RPMI8226 (cell line): ENCODE results near the gene NTN1.
"Not testable (repeated sequence)": the region's sequence is repeated elsewhere in the genome, so short reads cannot be mapped to it uniquely, and the experiment has no call there.

Source experiments
- DNase-seq: peaks from one replicate; pipeline ENCODE4 v3.0.0-alpha.2; 2015

NTN1 gene

DNA sequence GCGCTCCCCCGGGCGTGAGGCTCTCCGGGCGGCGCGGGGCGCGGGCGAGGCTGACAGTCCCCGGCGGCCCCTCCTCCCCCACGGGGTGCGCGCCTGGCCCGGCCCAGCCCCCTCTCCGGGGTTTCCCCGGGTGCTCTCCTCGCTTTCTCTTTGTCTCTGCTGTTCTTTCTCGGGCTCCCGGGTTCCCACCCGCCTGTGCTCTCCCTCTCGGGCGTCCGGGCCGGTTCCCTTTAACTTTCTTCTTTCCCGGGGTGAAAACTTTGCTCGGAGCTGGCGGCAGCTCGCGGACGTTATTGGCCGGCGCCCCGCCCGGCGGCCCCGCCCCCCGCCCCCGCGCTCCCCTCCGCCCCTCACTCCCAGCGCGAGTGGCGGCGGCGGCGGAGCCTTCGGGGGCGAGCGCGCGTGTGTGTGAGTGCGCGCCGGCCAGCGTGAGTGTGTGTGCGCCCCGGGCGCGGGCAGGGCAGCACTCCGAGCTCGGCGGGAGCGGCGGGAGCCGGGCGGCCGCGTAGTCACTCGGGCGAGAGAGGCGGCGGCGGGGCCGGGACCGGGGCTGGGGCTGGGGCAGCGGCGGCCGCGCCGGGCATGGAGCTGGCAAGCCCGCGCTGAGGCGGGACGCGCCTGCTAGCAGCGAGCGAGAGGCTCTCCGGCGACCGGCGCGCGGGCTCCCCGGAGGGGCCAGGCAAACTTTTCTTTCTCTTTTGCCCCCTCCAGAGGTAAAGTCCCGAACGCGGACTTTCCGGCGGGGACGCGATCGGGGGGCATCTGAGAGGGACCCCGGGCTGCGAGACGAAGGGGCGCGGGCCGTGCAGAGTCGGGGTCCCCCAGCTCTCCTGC lies at the start of gene NTN1:
NTN1 (plus strand) TSS at position 353 of the 834 bp plus-strand sequence. CDS start 864 bp downstream, outside the sequence.
- peak; percentile 41 for DNase-seq

GRCh38 chr17:8975091-8975725 lies 46.1 kb upstream of the NTN1 start:
- DNase-seq = no peak

DNA sequence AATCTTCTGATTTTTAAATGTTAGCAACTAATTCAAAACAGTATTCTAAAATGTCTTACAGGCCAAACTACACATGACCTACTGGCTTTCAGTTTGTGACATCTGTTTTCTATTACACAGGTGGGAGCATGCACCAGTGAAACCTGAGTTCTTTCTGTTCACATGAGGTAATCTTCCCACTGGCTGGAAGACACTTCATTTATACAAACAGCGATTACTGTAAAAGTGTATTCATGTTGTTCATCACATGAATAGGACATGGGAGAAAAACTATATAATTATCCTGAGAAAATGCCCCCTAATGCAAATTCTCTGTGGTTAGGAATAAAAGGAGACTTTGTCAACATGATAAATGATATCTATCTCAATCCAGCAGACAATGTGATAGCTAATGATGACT lies 44.7 kb upstream of the NTN1 start:
- no peak for DNase-seq

DNA sequence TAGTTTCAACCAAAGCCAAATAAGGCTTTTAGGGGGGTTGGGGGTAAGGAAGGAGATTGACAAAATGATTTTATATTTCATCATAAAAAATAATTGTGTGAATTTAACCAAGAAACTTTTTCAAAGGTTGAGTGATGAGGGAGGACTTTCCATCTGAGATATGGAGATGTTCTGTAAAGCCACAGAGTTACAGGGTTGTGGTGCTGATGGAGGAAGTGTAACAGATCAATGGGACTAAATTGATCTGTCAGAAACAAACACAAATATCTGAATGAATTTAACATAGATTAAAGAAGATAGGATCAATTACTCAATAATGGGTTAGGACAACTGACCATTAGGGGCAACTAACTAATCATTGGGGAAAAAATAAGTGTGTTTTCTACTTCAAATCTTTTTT lies 41.6 kb upstream of the NTN1 start:
- DNase-seq = no peak

DNA sequence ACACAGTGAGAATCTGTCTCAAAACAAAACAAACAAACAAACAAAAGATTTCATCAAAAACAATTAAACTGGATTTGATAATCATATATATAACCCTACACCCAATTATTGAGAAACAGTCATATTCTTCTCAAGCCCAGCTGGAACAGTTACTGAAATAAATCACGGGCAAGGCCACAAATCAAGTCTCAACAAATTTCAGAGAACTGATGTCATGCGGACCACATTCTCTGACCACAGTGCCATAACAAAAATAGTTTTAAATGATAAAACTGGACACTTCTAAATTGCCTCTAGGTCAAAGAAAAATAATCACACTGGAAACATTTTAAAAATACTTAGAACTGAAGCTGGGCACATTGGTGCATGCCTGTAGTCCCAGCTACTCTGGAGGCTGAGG lies 39.9 kb upstream of the NTN1 start:
- DNase-seq = no peak

DNA sequence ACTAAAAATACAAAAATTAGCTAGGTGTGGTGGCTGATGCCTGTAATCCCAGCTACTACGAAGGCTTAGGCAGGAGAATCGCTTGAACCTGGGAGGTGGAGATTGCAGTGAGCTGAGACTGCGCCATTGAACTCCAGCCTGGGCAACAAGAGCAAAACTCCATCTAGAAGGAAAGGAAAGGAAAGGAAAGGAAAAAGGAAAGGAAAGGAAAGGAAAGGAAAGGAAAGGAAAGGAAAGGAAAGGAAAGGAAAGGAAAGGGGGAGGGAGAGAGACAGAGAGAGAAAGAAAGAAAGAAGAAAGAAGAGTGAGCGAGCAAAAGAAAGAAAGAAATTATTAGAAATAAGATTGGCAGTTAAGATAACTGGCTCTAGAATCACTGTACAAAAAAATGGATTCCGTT lies 37.1 kb upstream of the NTN1 start:
- DNase-seq = not testable (repeated sequence)

DNA sequence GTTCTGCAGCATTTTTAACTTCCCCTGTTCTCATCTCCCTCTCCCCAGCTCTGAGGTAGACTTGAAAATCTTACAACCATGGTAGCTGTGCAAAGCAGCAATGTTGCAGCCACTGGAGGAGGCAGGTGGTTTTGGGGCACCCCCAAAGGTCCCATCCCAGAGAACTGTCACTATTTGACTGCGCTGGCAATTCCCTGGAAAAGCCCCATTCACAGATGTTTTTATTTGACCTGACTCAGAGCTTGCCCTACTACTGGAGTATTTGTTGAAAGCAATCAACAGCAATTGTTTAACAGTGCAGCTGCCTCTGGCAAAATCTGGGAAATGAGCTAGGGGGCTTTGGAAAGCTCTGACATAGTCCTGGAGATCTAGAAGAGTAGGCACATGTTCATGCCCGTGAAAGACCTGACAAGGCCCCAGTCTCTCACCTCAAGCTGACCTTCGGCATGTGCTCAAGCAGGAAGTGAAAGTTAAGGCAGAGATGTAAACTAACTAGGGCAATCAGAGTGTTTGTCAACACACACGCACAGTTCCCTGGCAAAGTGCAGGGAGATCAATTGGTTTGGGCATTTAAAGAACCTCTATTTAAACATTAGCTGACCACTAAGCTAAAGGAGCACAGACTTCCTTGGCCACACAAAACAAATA lies 36.1 kb upstream of the NTN1 start:
- DNase-seq = peak; percentile 44

DNA sequence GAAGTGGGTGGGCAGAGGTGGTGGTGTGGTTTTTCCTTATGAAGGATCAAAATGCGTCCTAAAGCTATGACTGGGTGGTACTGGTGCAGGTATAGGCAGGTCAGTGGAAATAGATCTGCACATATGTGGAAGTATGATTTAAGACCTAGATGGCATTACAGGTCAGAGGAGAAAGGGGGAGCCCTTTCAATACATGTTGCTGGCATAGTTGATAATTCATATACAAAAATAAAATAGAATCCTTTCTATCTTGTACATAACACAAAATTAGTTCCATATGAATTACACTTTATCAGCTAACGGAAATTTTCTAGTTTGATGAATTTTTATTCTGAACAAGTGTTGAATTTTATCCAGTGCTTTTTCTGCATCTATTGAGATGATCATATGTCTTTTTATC lies 35.0 kb upstream of the NTN1 start:
- no peak for DNase-seq

DNA sequence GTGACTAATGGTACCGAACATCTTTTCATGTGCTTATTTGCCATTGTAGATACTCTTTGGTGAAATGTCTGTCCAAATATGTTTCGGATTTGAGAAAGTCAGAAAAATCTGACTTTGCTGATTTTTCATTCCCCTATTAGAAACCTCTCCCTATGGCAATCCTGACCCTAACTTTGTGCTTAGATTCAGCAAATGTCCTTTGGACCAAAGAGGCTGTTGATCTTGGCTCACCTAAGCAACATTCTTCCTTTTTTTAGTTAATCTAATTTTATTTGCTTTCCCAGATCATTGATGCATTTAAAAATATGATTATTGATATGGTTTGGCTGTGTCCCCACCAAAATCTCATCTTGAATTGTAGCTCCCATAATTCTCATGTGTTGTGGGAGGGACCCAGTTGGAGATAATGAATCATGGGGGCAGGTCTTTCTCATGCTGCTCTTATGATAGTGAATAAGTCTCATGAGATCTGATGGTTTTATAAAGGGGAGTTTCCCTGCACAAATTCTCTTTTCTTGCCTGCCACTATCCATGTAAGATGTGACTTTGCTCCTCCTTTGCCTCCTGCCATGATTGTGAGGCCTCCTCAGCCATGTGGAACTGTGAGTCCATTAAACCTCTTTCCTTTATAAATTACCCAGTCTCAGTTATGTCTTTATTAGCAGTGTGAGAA lies 32.9 kb upstream of the NTN1 start:
- not testable (repeated sequence) for DNase-seq

DNA sequence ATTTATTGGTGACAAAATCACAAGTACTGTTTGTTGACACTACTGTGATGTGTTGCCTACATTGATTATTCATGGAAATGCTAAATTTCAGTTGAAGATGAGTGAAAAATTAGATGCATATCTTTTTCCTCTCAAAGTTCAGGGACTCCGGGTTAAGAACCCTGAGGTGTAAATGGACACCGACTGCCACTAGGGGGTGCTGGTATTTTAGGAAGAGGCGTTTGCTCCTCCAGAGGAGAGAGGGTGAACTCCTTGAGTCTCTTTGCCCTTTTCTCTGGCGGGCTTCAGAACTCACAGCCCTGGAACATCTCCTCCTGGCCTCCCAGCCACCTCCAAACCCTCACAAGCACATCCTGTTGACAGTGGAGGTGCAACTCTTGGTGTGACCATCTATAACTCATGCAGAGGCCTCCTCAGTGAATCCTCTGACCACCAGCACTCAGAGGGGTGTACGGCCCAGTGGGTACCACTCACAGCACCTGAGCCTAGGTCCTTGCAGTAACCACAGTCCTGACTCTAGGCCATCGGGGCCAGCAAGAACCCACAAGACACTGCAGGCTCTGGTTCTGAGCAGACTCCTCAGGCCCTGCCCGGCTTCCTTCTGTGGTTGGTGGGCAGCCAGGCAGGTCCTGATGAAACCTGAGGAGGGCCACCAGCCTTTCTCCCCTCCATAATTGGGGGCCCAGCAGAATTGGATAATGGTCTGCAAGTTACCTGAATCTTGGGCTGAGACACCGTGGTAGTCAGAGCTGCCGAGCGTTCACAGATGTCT lies 29.6 kb upstream of the NTN1 start:
- peak; percentile 61 for DNase-seq

DNA sequence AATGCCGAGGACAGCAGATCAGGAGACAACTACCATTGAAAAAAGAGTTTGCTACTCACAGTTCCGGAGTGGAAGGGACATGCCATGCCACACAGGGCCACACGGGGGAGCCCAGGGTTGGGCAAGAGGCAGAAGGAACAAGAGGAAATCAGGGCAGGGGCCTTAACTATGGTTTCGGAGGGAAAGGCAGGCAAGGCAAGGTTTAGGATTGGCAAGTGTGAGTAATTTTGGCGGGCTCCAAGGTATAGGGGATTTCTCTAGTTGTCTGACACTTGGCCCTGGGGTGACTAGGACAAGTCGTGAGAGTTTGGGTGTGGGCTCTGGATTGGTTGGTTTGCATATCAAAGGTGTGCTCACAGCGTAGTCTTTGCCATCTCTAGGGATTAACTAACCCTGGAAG lies 27.0 kb upstream of the NTN1 start:
- DNase-seq = peak; percentile 49

DNA sequence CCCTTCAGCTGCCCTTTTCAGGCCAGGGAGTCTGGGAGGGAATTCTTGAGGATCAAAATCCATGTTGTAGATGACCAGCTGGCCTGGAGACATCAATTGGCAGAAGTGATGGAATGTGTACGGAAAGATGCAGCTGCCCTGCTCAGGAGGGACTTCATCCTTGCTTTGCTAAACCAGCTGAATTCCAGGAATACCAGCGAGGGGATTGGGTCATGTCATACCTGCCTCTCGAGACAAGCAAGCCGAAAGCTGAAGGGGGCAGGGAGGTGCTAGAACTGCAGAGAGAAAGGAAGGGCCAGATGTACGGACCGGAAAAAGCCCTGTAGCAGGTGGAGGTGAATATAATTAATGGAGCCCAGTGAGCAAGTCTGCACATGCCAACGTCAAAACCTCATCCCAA lies 25.6 kb upstream of the NTN1 start:
- DNase-seq = no peak

- DNase-seq = peak; percentile 66
These were observed 23.2 kb upstream of the NTN1 start for GRCh38 chr17:8997994-8998628.

DNA sequence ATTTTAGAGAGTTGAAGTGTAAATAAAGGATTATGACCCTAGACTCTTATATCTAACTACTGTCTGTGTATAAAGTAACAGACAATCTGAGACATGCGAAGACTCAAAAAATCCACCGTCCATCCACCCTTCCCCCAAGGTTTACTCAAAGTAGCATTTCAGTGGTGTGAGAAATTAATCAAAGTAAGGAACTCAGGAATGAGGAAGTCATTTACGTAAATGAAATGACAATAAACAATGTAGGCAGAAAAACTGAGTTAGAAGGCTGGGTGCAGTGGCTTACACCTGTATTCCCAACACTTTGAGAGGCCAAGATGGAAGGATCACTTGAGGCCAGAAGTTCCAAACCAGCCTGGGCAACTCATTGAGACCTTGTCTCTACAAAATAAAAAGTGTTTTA lies 19.8 kb upstream of the NTN1 start:
- no peak for DNase-seq

DNA sequence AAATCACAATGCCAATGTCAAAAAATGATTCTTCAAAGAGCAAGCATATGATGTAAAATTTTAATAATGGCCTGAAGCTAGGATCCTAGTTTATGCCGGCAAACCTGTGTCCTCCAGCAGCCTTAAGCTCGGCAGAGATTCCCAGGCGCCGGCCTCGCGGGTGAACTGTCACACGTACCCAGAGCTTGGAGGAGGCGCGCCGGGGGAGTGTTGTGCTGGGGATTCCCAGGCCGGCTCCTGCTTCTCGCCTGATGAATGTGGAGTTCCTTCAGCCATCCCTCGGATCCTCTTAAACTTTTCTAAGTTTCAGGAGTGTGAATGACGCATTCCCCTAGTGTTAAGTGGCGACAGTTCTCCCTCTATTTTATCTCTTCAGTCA lies 19.1 kb upstream of the NTN1 start:
- DNase-seq = no peak

- DNase-seq = peak; percentile 37
These were observed 18.5 kb upstream of the NTN1 start for GRCh38 chr17:9002606-9003354.

DNA sequence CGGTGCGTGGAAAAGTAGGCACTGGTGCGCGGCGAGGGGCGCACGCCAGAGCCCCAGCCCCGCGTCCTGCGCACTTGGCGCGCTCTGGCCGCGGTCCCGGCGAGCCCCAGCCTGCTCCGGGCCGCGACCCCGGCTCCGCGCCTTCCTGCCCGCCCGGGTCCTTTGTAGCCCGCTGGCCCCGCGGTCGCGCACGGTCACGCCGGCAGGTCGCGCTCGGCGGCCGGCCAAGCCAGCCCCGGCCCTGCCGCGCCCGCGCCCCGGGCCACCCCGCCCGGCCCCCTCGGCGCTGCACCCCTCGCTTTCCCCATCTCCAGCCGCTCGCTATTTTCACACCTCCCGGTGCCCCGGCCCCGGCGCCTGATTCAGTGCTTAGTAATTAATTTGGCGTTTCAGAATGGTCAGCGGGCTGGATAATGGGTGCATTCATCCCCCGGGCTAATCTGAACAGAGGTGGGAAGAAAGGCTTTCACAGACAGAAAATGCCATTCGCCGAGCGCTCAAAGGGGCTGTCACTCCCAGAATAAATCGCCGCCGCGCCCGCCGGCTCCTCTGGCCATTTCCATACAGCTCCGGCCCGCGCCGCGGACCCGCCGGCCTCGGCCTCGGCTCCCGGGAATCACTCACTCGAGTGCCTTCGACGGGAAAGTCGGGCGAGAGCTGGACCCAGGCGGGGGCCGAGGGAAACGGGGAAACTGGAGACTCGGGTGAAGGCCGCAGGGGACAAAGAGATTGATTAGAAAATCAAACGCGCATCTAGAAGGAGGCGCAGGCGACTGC lies 17.8 kb upstream of the NTN1 start:
- no peak for DNase-seq

- no peak for DNase-seq
These were observed 17.0 kb upstream of the NTN1 start for GRCh38 chr17:9004132-9004960.

- no peak for DNase-seq
These were observed 16.4 kb upstream of the NTN1 start for GRCh38 chr17:9004961-9005285.
